Smooth muscle cell (in vitro differentiated cells): ENCODE measurements around the gene GTF3C2. TPM values are rescaled to one million over a fixed set of nuclear protein-coding genes. Genes with fewer than 3 reads are reported as not detected.

Source experiments
- DNase-seq: peaks from one replicate; lab custom pipeline; 2025; ENCODE audit not compliant: unreplicated experiment; lab: John Stamatoyannopoulos, UW
- H2AFZ ChIP-seq: fragments of 200-600 bp; sonication (generic); 2 replicates; pipeline ENCODE4 v1.6.0; 2016; ENCODE audit warnings: antibody characterized with exemption, low read depth, mild to moderate bottlenecking
- H3F3A ChIP-seq: fragments of 200-600 bp; sonication (generic); 2 replicates; pipeline ENCODE4 v1.6.0; 2017; ENCODE audit warnings: antibody characterized with exemption, low read depth
- H3K27ac ChIP-seq: fragments of 200-600 bp; sonication (generic); 2 replicates; pipeline ENCODE4 v1.5.1; 2016; ENCODE audit warnings: low read depth, mild to moderate bottlenecking
- H3K27me3 ChIP-seq: fragments of 200-600 bp; sonication (generic); 2 replicates; pipeline ENCODE4 v1.6.1; 2016; ENCODE audit warnings: low read depth, mild to moderate bottlenecking
- H3K36me3 ChIP-seq: fragments of 200-600 bp; sonication (generic); 2 replicates; pipeline ENCODE4 v1.5.1; 2016; ENCODE audit warnings: low read depth
- H3K4me1 ChIP-seq: fragments of 200-600 bp; sonication (generic); 2 replicates; pipeline ENCODE4 v1.5.1; 2016; ENCODE audit warnings: low read depth
- H3K4me2 ChIP-seq: fragments of 200-600 bp; sonication (generic); 2 replicates; pipeline ENCODE4 v1.6.0; 2016; ENCODE audit warnings: mild to moderate bottlenecking
- H3K4me3 ChIP-seq: fragments of 200-600 bp; sonication (generic); 2 replicates; pipeline ENCODE4 v1.5.1; 2016; ENCODE audit warnings: mild to moderate bottlenecking
- H3K79me2 ChIP-seq: fragments of 200-600 bp; sonication (generic); 2 replicates; pipeline ENCODE4 v1.6.0; 2016; ENCODE audit warnings: low read depth, mild to moderate bottlenecking
- H3K9ac ChIP-seq: fragments of 200-600 bp; sonication (generic); 2 replicates; pipeline ENCODE4 v1.6.0; 2016; ENCODE audit warnings: low read depth
- H3K9me3 ChIP-seq: fragments of 200-600 bp; sonication (generic); replicated peaks from 2 replicates; pipeline ENCODE4 v1.5.1; 2016; ENCODE audit warnings: low read depth
- H4K20me1 ChIP-seq: fragments of 200-600 bp; sonication (generic); 2 replicates; pipeline ENCODE4 v1.6.0; 2016; ENCODE audit warnings: low read depth
- CTCF ChIP-seq: fragments of 200-600 bp; sonication (generic); IDR thresholded peaks from 2 replicates; pipeline ENCODE4 v1.5.1; 2017; ENCODE audit warnings: borderline replicate concordance, mild to moderate bottlenecking, antibody characterized with exemption; ENCODE audit not compliant: insufficient read depth, poor library complexity, severe bottlenecking
- WGBS: methylation state at CpG from one replicate; pipeline ENCODE4 v1.1.7; 2016; ENCODE audit warnings: low lambda C conversion rate; 5-methylcytosine and 5-hydroxymethylcytosine counted together
- polyA plus RNA-seq: library from polyadenylated mRNA; unstranded; fragments of >200 nt; fragmentation: Nextera tagmentation; extraction: Ambion mirVana; gene quantifications from 2 replicates; pipeline ENCODE4 v1.2.1, GENCODE V29; 2016
- total RNA-seq: library from RNA; depleted of rRNA; stranded (reverse); fragments of >200 nt; gene quantifications from 2 replicates; pipeline ENCODE4 v1.2.3, GENCODE V29; 2014

Gene GTF3C2
- total and polyA plus RNA-seq, 2 experiments from 2014 or later: 40.3 to 42.3 TPM

- Histone ChIP-seq H3K9me3 (no peaks in the 10 kb centered on the region), H3K4me3 (no peak overlapping the region), H3K9ac (no peak overlapping the region), H3K27ac (no peak overlapping the region), H4K20me1 (no peaks in the 10 kb centered on the region), H3F3A (no peaks in the 10 kb centered on the region), H3K36me3 (no peaks in the 10 kb centered on the region), H3K4me1 (peaks cover 9% of the 10 kb centered on the region), H3K4me2 (no peak overlapping the region), H3K79me2 (no peaks in the 10 kb centered on the region), H3K27me3 (peaks cover 15% of the 10 kb centered on the region), H2AFZ (no peak overlapping the region)
- no peak for TF ChIP-seq CTCF
- no peak for DNase-seq
- 85% methylated on average over 1 of the region's 1 CpG for WGBS
These were observed 78.6 kb downstream of the GTF3C2 start for GRCh38 chr2:27278010-27278409.

Other genes starting within 250 kb of the GTF3C2 start
- 0.27 TPM in 1 of 2 replicates, not detected in the other for gene CGREF1, start 237.6 kb downstream of the GTF3C2 start, total RNA-seq
- 0.85 and 0.97 TPM in 2 replicates for gene CGREF1, start 237.6 kb downstream of the GTF3C2 start, polyA plus RNA-seq
- gene ABHD1, start 232.9 kb downstream of the GTF3C2 start, total RNA-seq: not detected in 2 replicates
- 0.13 TPM in 1 of 2 replicates, not detected in the other for gene ABHD1, start 232.9 kb downstream of the GTF3C2 start, polyA plus RNA-seq
- gene PREB, start 222.1 kb downstream of the GTF3C2 start, total RNA-seq: 44.9 and 53.2 TPM in 2 replicates
- gene PREB, start 222.1 kb downstream of the GTF3C2 start, polyA plus RNA-seq: 62.6 and 78.5 TPM in 2 replicates
- gene PRR30, start 217.4 kb downstream of the GTF3C2 start, total RNA-seq: not detected in 2 replicates
- not detected in 2 replicates for gene PRR30, start 217.4 kb downstream of the GTF3C2 start, polyA plus RNA-seq
- gene TCF23, start 207.8 kb downstream of the GTF3C2 start, total RNA-seq: not detected in 2 replicates
- not detected in 2 replicates for gene TCF23, start 207.8 kb downstream of the GTF3C2 start, polyA plus RNA-seq
- gene ATRAID, start 144.7 kb downstream of the GTF3C2 start, total RNA-seq: 233 and 243 TPM in 2 replicates
- gene ATRAID, start 144.7 kb downstream of the GTF3C2 start, polyA plus RNA-seq: 319 and 335 TPM in 2 replicates
- 32.3 and 49.8 TPM in 2 replicates for gene SLC5A6, start 144.5 kb downstream of the GTF3C2 start, total RNA-seq
- gene SLC5A6, start 144.5 kb downstream of the GTF3C2 start, polyA plus RNA-seq: 25.7 and 35.8 TPM in 2 replicates
- 20.3 and 20.4 TPM in 2 replicates for gene CAD, start 139.4 kb downstream of the GTF3C2 start, total RNA-seq
- 32.4 and 34.3 TPM in 2 replicates for gene CAD, start 139.4 kb downstream of the GTF3C2 start, polyA plus RNA-seq
- not detected in 2 replicates for gene SLC30A3, start 93.7 kb downstream of the GTF3C2 start, total RNA-seq
- 0.17 TPM in 1 of 2 replicates, not detected in the other for gene SLC30A3, start 93.7 kb downstream of the GTF3C2 start, polyA plus RNA-seq
- gene DNAJC5G, start 81.3 kb downstream of the GTF3C2 start, total RNA-seq: not detected in 2 replicates
- gene DNAJC5G, start 81.3 kb downstream of the GTF3C2 start, polyA plus RNA-seq: not detected in 2 replicates
- gene TRIM54, start 74.3 kb downstream of the GTF3C2 start, total RNA-seq: 0.22 TPM in 1 of 2 replicates, not detected in the other
- 0.80 TPM in 1 of 2 replicates, not detected in the other for gene TRIM54, start 74.3 kb downstream of the GTF3C2 start, polyA plus RNA-seq
- 0.36 and 0.54 TPM in 2 replicates for gene UCN, start 48.3 kb downstream of the GTF3C2 start, total RNA-seq
- gene UCN, start 48.3 kb downstream of the GTF3C2 start, polyA plus RNA-seq: 2.7 and 3.6 TPM in 2 replicates
- gene MPV17, start 33.7 kb downstream of the GTF3C2 start, total RNA-seq: 87.1 and 114 TPM in 2 replicates
- 117 and 128 TPM in 2 replicates for gene MPV17, start 33.7 kb downstream of the GTF3C2 start, polyA plus RNA-seq
- gene EIF2B4, start 13.6 kb upstream of the GTF3C2 start, total RNA-seq: 30.6 and 36.4 TPM in 2 replicates
- gene EIF2B4, start 13.6 kb upstream of the GTF3C2 start, polyA plus RNA-seq: 70.2 and 80.0 TPM in 2 replicates
- 84.5 and 88.4 TPM in 2 replicates for gene SNX17, start 13.9 kb upstream of the GTF3C2 start, total RNA-seq
- gene SNX17, start 13.9 kb upstream of the GTF3C2 start, polyA plus RNA-seq: 128 and 155 TPM in 2 replicates
- 6.5 and 7.6 TPM in 2 replicates for gene ZNF513, start 24.0 kb upstream of the GTF3C2 start, total RNA-seq
- 15.7 and 21.3 TPM in 2 replicates for gene ZNF513, start 24.0 kb upstream of the GTF3C2 start, polyA plus RNA-seq
- 30.2 and 32.8 TPM in 2 replicates for gene PPM1G, start 52.8 kb upstream of the GTF3C2 start, total RNA-seq
- 48.7 and 60.0 TPM in 2 replicates for gene PPM1G, start 52.8 kb upstream of the GTF3C2 start, polyA plus RNA-seq
- 134 and 145 TPM in 2 replicates for gene NRBP1, start 71.9 kb upstream of the GTF3C2 start, total RNA-seq
- 195 and 197 TPM in 2 replicates for gene NRBP1, start 71.9 kb upstream of the GTF3C2 start, polyA plus RNA-seq
- 1.7 and 2.9 TPM in 2 replicates for gene KRTCAP3, start 85.6 kb upstream of the GTF3C2 start, total RNA-seq
- gene KRTCAP3, start 85.6 kb upstream of the GTF3C2 start, polyA plus RNA-seq: 3.2 and 9.2 TPM in 2 replicates
- gene IFT172, start 133.0 kb upstream of the GTF3C2 start, total RNA-seq: 17.4 and 26.3 TPM in 2 replicates
- gene IFT172, start 133.0 kb upstream of the GTF3C2 start, polyA plus RNA-seq: 12.5 and 22.2 TPM in 2 replicates
- 6.7 and 8.8 TPM in 2 replicates for gene FNDC4, start 138.4 kb upstream of the GTF3C2 start, total RNA-seq
- 20.3 and 24.1 TPM in 2 replicates for gene FNDC4, start 138.4 kb upstream of the GTF3C2 start, polyA plus RNA-seq
- not detected in 2 replicates for gene GCKR, start 140.1 kb upstream of the GTF3C2 start, total RNA-seq
- 0.48 and 0.70 TPM in 2 replicates for gene GCKR, start 140.1 kb upstream of the GTF3C2 start, polyA plus RNA-seq
- 15.6 and 18.6 TPM in 2 replicates for gene ZNF512, start 226.3 kb upstream of the GTF3C2 start, total RNA-seq
- gene ZNF512, start 226.3 kb upstream of the GTF3C2 start, polyA plus RNA-seq: 12.2 and 13.6 TPM in 2 replicates